ENCODE results near the gene SUCLG2.

DNA sequence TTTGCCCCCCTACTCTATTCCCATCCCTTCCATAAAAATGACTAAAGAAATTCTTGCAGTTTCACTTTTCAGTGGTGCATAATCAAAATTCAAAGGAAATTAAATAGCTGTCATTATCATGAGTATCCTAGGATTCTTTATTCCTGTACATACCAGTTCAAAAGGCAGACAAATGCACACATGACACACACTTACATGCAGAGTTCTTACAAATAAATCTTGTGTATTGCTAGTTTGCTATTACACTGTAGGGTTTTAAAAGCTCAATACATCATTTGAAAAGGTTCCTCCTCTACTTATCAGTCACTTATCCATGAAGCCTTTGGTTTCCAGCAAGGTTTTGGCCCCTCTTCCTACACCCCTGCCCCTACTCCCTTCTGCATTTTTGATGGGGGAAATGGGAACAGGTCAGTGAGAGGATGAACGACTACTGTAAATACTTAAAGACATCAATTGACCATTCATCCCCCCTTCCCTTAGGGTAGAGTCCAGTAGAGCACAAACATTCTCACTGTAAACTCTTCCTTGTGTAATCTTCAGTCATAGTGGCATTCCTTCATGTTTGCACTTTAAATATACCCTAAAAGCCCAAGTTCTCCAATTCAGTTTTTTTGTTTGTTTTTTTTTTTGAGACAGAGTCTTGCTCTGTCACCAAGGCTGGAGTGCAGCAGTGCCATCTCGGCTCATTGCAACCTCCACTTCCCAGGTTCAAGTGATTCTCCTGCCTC lies 92.6 kb downstream of the SUCLG2 start:
- TF ChIP-seq EZH2 (IDR thresholded peaks at IDR 0.05; ENCODE audit: insufficient read depth, poor library complexity, severe bottlenecking) (no peak), EZH2phosphoT487 (IDR thresholded peaks at IDR 0.05; ENCODE audit: insufficient read depth, low read depth) (no peak)
